ENCODE measurements around the gene RPS24. TPM values are rescaled to one million over a fixed set of nuclear protein-coding genes. Genes with fewer than 3 reads are reported as not detected.
"Not testable (repeated sequence)": the region's sequence is repeated elsewhere in the genome, so short reads cannot be mapped to it uniquely, and the experiment has no call there.

The RPS24 gene
- total RNA-seq, 1 donor from 2014 or later, result 759 TPM

DNA sequence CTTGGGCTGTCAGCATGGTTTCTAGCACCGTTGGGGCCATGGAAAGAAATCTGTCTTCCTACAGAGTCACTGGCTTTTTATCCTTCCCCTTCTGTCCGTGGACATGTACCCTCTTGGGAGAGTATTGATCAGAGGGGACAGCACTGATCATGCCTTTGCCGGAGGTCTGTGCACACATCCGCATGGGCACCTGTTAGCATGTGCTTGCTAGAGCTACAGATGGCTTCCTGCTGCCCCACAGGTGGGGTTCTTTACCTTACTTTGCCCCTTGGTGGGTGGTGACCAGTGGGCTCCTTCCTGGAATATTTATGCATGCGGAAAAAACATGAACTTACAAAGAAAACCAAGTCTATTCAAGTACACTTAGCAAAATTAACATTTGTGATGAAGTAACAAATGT, 24.9 kb downstream of the RPS24 start:
- Mint-ChIP-seq H3K36me3 (ENCODE audit: low read depth) (peaks cover 7% of the 10 kb centered on the region), H3K4me1 (ENCODE audit: low read depth) (peaks cover 2% of the 10 kb centered on the region), H3K9me3 (ENCODE audit: low read depth) (no peaks in the 10 kb centered on the region), H3K27ac (ENCODE audit: unreplicated experiment) (no peak overlapping the region), H3K4me3 (ENCODE audit: unreplicated experiment) (no peak overlapping the region), H3K27me3 (ENCODE audit: low read depth) (no peaks in the 10 kb centered on the region)
- TF ChIP-seq, protein P1, sequence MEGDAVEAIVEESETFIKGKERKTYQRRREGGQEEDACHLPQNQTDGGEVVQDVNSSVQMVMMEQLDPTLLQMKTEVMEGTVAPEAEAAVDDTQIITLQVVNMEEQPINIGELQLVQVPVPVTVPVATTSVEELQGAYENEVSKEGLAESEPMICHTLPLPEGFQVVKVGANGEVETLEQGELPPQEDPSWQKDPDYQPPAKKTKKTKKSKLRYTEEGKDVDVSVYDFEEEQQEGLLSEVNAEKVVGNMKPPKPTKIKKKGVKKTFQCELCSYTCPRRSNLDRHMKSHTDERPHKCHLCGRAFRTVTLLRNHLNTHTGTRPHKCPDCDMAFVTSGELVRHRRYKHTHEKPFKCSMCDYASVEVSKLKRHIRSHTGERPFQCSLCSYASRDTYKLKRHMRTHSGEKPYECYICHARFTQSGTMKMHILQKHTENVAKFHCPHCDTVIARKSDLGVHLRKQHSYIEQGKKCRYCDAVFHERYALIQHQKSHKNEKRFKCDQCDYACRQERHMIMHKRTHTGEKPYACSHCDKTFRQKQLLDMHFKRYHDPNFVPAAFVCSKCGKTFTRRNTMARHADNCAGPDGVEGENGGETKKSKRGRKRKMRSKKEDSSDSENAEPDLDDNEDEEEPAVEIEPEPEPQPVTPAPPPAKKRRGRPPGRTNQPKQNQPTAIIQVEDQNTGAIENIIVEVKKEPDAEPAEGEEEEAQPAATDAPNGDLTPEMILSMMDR (IDR thresholded peaks at IDR 0.05), result no peak
- no peak for DNase-seq (ENCODE audit: low spot score)

- no peak overlapping the region for H3K27ac Mint-ChIP-seq (ENCODE audit: unreplicated experiment)
- no peaks in the 10 kb centered on the region for H3K4me1 Mint-ChIP-seq (ENCODE audit: low read depth)
- H3K36me3 Mint-ChIP-seq (ENCODE audit: low read depth), result peaks cover 3% of the 10 kb centered on the region
- no peaks in the 10 kb centered on the region for H3K9me3 Mint-ChIP-seq (ENCODE audit: low read depth)
- no peaks in the 10 kb centered on the region for H3K27me3 Mint-ChIP-seq (ENCODE audit: low read depth)
- TF ChIP-seq, protein P1 (IDR thresholded peaks at IDR 0.05), result no peak
- DNase-seq (ENCODE audit: low spot score), result no peak
- no peak overlapping the region for H3K4me3 Mint-ChIP-seq (ENCODE audit: unreplicated experiment)
Observed at GRCh38 chr10:78059906-78060702, 26.4 kb downstream of the RPS24 start.

- Mint-ChIP-seq H3K27me3 (ENCODE audit: low read depth) (no peaks in the 10 kb centered on the region), H3K4me3 (ENCODE audit: unreplicated experiment) (no peak overlapping the region)
- no peak for DNase-seq (ENCODE audit: low spot score)
Observed at GRCh38 chr10:78062296-78062695, 28.6 kb downstream of the RPS24 start.

GRCh38 chr10:78063236-78063635, 29.6 kb downstream of the RPS24 start:
- H3K27ac Mint-ChIP-seq (ENCODE audit: unreplicated experiment), result no peak overlapping the region
- no peaks in the 10 kb centered on the region for H3K27me3 Mint-ChIP-seq (ENCODE audit: low read depth)
- peaks cover 2% of the 10 kb centered on the region for H3K4me1 Mint-ChIP-seq (ENCODE audit: low read depth)

More at GRCh38 chr10:78062296-78062695, 28.6 kb downstream of the RPS24 start:
- peaks cover 2% of the 10 kb centered on the region for H3K4me1 Mint-ChIP-seq (ENCODE audit: low read depth)
- H3K27ac Mint-ChIP-seq (ENCODE audit: unreplicated experiment), result no peak overlapping the region
- TF ChIP-seq, protein P1 (IDR thresholded peaks at IDR 0.05), result no peak
- no peaks in the 10 kb centered on the region for H3K9me3 Mint-ChIP-seq (ENCODE audit: low read depth)
- H3K36me3 Mint-ChIP-seq (ENCODE audit: low read depth), result no peaks in the 10 kb centered on the region

DNA sequence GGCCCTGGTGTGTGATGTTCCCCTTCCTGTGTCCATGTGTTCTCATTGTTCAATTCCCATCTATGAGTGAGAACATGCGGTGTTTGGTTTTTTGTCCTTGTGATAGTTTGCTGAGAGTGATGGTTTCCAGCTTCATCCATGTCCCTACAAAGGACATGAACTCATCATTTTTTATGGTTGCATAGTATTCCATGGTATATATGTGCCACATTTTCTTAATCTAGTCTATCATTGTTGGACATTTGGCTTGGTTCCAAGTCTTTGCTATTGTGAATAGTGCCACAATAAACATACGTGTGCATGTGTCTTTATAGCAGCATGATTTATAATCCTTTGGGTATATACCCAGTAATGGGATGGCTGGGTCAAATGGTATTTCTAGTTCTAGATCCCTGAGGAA, 31.3 kb downstream of the RPS24 start:
- not testable (repeated sequence) for H3K4me1 Mint-ChIP-seq (ENCODE audit: low read depth); H3K4me3 Mint-ChIP-seq (ENCODE audit: unreplicated experiment); H3K27ac Mint-ChIP-seq (ENCODE audit: unreplicated experiment); H3K27me3 Mint-ChIP-seq (ENCODE audit: low read depth); DNase-seq (ENCODE audit: low spot score); H3K36me3 Mint-ChIP-seq (ENCODE audit: low read depth); H3K9me3 Mint-ChIP-seq (ENCODE audit: low read depth)

More at GRCh38 chr10:78063236-78063635, 29.6 kb downstream of the RPS24 start:
- no peak for DNase-seq (ENCODE audit: low spot score)
- H3K9me3 Mint-ChIP-seq (ENCODE audit: low read depth), result no peaks in the 10 kb centered on the region
- TF ChIP-seq, protein P1 (IDR thresholded peaks at IDR 0.05), result no peak
- no peak overlapping the region for H3K4me3 Mint-ChIP-seq (ENCODE audit: unreplicated experiment)
- no peaks in the 10 kb centered on the region for H3K36me3 Mint-ChIP-seq (ENCODE audit: low read depth)

- DNase-seq (ENCODE audit: low spot score), result no peak
- Mint-ChIP-seq H3K27ac (ENCODE audit: unreplicated experiment) (no peak overlapping the region), H3K4me3 (ENCODE audit: unreplicated experiment) (no peak overlapping the region), H3K4me1 (ENCODE audit: low read depth) (peaks cover 2% of the 10 kb centered on the region), H3K36me3 (ENCODE audit: low read depth) (no peaks in the 10 kb centered on the region), H3K27me3 (ENCODE audit: low read depth) (no peaks in the 10 kb centered on the region), H3K9me3 (ENCODE audit: low read depth) (no peaks in the 10 kb centered on the region)
- TF ChIP-seq, protein P1 (IDR thresholded peaks at IDR 0.05), result no peak
Observed at GRCh38 chr10:78065611-78066010, 31.9 kb downstream of the RPS24 start.
